HG03558 (cell line): Measurements from ENCODE around the gene MTHFD1L.
"Not testable (repeated sequence)": the region's sequence is repeated elsewhere in the genome, so short reads cannot be mapped to it uniquely, and the experiment has no call there.

Experiments used
- ATAC-seq: cut with Tn5 transposase; IDR thresholded peaks from one replicate; pipeline ENCODE4 v1.9.1; 2021; ENCODE audit warnings: moderate number of reproducible peaks; ENCODE audit not compliant: unreplicated experiment; ENCODE audit errors: extremely low read depth

Gene MTHFD1L

DNA sequence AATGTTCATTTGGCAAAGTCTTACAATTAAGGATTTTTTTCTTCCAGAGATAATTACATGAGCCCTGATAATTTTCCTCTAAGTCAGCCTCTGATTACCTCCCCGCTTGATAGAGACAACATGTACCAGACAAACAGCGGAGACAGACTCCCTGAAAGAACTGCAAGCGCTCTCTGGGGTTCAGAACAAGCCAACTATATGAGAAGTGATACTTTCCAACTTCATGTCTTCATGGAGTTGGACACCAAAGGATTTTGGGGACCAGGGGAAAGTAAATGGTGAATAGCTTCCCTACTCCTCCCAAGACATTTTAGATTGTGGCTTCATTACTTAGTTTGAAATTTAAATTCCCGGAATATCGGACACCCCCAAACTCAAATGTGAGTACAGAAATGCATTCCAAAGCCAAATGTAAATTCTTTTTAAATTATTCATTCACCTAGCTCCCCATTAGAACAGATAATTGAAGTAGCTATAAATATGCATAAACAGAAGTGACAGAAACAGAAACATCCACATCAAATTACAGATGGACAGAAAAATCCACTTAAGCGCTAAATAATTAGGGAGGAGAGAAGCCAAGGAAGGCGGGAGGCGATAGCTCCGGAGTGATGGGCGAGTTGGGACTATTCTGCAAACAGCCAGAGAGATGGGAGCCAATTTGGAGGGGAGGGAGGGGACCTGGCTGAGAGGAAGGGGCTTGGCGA lies 244.5 kb downstream of the MTHFD1L start:
- no peak for ATAC-seq

DNA sequence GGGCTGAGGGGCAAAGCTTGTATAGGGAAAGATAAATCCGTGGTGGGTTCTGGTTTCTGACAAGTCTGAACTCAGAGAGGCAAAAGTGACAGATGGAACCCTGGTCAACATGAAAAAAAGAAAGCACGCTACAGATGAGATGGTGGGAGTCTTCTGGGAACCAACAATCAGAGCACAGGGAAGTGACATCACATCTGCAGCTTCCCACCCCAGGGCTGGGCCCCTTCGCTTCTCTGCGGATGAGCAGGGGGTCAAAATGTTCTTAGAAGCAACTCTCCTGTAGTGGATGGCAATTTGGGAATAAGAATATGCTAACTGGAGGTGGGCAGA lies 245.0 kb downstream of the MTHFD1L start:
- no peak for ATAC-seq

DNA sequence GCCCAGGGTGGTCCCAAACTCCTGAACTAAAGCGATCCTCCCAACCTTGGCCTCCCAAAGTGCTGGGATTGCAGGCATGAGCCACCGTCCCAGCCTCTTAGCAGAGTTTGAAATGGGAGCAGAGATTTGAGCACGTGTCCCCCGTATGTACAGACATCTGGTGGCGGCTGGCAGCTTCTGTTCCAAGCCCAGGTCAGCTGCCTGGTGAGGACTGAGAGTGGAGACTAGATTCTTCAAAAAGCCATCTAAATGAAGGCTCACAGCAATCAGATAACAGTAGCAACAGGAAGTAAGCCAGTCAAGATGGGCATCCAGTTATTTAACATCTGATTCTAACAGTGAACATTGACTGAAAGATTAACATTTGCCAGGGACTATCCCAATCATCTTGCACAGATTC lies 246.2 kb downstream of the MTHFD1L start:
- no peak for ATAC-seq

DNA sequence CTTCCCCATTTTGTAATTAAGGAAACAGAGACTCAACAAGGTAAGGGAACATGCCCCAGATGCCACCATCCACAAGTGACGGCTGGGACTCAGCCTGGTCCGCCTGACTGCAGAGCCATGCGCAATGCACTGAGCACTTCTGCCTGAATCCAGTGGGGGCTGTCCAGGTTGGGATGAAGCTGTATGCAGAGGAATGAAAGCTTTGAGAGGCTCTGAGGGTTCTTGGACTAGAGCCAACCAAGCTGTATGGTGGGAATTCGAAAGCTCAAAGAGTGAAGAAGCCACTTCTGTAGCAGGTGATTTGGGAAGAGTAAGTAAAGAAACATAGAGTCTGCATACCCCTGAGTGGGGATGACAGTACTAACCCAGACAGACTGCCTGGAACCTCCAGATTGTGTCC lies 246.6 kb downstream of the MTHFD1L start:
- no peak for ATAC-seq

DNA sequence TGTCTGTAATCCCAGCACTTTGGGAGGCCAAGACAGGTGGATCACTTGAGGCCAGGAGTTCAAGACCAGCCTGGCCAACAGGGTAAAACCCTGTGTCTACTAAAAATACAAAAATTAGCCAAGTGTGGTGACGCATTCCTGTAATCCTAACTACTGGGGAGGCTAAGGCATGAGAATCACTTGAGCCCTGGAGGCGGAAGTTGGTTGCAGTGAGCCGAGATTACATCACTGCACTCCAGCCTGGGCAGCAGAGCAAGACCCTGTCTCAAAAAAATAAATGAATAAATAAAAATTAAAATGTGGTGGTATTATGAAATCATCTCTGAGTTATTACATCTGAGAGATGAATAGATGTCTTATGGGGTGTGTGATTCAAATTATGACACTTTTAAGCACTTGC lies 247.4 kb downstream of the MTHFD1L start:
- ATAC-seq, result not testable (repeated sequence)

DNA sequence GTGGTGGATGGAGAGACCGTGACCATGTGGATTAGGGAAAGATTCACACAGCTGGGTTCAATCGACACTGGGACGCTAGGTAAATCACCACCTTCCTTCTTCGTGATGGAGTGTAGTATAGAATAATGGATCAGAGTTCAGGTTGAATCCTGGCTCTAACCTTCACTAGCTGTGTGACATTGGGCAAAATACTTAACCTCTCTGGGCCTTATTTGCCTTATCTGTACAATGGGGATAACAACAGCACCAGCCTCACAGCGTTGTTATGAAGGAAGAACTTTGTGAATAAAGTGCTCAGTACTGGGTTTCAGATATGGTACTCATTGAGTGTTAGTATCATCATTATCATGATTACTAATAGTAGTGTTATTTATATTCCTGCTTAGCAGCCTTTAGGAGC lies 248.1 kb downstream of the MTHFD1L start:
- ATAC-seq, result no peak

DNA sequence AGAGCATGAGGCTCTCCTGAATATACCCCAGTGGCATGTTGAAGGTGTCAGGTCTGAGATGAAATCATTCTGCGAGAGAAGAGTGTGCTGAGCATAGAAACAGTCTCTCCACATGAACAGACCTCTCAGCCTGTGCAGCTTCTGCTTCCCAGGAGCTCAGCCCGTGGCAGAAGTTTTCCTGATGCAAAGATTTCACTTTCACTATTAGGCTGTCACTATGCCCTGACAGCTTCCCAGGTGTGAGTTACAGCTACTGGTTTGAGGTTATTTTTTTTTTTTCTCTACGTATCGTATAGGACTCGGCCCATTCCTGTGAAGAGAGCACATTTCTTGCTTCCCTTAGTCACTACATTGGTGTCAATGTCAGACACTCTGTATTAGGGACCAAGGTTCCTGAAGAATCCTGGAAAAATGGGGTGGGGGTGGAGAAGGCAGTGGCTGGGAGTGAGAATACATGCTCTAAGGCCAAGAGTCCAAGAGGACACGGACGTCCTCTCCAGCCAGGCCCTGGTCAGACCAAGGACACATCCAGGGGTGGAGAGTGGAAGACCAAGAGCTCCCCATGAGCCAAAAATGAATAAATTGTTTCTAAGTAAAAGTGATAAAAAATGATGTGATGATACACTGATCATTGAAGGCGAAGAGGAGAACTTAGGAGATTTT lies 253.1 kb downstream of the MTHFD1L start:
- no peak for ATAC-seq

DNA sequence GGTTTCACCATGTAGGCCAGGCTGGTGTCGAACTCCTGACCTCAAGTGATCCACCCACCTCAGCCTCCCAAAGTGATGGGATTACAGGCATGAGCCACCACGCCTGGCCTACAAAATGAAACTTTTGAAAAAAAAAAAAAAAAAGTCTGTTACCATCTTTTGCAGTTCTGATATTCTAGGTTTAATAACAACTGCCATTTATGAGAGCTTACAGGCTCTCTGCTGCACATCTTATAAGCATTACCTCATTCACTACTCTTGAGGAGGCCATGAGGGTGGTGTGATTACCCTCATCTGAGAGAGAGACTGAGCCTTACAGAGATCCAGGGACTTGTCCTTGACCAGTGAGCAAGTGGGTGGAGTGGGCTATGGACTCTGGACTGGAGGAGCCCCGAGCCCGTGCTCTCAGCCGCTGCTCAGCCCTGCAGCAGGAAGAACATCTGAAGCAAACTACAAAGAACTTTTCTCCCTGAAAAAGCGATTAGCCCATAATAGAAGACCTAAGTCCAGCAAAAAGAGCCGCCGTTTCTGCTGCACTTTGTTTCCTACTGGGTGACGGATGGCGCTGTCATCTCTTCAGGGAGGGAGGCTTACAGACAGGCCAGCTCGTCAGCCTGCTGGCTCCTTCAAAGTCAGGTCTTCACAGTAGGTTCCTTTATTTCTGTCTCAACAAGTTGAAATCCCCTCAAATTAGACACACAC lies 254.5 kb downstream of the MTHFD1L start:
- ATAC-seq, result no peak

DNA sequence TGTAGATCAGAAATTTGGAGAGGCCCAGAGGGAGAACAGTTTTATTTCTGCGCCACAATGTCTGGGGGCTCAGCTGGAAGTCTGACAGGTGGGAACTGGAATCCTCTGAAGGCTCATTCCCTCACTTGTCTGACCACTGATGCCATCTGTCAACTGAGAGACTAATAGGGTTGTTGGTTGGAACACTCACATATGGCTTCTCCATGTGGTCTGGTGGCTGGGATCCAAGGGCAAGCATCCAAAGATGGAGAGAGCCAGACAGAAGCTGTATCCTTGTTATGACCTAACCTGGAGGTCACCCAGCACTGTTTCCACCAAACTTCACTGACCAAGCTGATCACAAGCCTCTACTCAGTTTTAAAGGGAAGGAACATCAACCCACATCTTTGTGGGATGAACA lies 256.4 kb downstream of the MTHFD1L start:
- ATAC-seq, result no peak

DNA sequence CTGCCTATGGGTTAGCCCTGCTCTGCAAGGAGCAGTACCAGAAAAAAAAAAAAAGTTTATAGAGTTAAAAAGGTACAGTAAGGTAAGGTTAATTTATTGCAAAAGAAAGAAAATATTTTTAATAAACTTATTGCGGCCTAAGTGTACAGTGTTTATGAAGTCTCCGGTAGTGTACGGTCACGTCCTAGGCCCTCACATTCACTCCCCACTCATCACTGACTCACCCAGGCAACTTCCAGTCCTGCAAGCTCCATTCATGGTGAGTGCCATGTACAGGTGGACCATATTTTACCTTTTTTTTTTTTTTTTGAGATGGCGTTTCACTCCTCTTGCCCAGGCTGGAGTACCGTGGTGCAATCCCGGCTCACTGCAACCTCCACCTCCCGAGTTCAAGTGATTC lies 258.1 kb downstream of the MTHFD1L start:
- not testable (repeated sequence) for ATAC-seq

DNA sequence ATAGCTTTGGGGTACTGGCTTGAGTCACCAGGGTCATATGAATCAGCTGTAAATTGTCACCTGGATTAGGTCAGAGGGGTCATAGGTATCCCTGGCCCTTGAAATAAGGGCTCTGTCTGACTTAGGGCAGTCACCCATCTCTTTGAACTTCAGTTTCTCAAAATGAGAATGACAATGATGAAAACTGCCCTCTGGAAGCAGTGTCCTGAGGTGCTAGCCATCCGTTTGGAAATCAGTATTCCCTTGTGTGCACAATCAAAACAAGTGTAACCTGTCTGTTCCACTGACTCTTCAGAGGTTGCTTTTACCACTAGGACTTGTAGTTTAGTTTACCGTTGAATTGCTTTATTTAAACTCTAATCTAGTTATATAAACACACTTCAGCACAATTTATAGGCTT lies 259.7 kb downstream of the MTHFD1L start:
- ATAC-seq, result not testable (repeated sequence)

DNA sequence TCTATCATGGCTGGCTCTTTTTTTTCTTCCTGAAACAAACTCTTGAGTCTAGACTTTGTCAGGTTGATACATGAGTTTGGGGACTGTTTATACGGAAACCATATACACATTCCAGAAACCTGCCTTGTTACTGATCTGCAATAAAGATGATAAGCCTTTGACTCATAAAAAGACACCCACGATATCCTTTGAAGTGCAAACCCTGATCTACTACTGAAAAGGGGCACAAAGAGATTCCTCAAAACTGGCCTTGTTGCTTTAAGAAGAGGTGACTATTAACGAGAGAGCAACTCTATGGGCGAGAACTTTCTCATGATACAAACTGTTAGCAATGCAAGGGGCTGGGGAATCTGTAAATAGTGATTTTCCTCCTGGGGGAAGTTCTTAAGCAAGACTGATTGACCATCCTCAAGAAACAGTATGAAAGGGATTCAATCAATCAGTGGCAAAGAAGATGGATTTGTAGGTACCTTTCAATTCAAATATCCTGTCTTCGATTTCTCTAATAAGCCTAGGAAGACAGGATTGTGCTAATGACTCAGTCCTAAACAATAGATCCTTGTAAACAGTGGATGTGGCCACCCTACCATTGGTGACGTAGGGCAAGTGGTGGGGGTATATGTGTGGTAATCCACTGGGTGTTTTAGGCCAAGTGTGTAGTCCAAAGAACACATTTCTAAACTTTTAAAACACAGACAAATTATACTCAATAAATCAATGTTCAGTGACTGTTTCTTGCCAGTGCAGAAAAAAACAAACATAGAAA lies 260.3 kb downstream of the MTHFD1L start:
- ATAC-seq, result not testable (repeated sequence)

DNA sequence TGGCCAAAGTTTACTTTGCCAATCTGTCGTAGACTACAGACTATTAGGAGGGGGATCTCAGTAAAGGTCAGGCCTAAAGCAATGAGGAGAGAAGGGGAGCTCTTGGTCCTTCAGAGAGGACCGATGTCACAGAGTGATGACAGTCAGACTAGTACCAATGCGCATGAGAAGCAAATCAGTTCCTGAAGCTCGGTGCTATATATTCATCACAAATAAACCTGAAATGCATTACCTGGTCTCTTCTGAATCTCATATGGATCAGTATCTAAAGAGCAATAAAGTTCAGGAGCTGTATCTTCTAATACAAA lies 260.9 kb downstream of the MTHFD1L start:
- not testable (repeated sequence) for ATAC-seq

DNA sequence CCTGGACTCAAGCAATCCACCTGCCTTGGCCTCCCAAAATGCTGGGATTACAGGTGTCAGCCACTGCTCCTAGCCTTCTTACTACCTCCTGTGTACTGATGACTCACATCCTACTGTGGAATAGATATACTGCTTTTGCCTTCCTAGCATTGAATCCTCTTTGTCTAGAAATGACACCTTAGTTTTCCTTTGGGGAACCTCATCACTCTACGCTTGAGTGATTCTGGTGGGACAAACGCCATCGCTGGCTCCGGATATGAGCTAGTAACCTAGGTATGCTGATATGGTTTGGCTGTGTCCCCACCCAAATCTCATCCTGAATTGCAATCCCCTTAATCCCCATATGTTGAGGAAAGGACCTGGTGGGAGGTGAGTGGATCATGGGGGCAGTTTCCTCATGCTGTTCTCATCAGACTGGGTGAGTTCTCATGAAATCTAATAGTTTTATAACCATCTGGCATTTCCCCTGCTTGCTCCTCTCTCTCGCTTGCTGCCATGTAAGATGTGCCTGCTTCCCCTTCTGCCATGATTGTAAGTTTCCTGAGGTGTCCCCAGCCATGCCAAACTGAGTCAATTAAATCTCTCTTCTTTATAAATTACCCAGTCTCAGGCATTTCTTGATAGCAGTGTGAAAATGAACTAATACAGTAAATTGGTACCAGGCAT lies 261.8 kb downstream of the MTHFD1L start:
- ATAC-seq, result not testable (repeated sequence)

DNA sequence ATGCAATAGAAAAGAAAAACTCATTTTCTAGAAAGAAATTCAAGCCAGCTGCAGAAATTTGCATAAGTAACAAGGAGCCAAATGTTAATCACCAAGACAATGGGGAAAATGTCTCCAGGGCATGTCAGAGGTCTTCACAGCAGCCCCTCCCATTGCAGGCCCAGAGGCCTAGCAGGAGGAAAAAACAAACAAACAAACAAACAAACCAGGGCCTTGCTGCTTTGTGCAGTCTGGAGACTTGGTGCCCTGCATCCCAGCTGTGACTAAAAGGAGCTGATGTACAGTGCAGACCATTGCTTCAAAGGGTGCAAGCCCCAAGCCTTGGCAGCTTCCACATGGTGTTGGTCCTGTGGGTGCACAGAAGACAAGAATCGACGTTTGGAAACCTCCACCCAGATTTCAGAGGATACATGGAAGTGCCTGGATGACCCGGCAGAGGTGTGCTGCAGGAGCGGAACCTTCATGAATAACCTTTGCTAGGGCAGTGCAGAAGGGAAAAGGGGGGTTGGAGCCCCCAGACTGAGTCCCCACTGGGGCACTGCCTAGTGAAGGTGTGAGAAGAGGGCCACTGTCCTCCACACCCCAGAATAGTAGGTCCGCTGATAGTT lies 263.4 kb downstream of the MTHFD1L start:
- ATAC-seq, result no peak

DNA sequence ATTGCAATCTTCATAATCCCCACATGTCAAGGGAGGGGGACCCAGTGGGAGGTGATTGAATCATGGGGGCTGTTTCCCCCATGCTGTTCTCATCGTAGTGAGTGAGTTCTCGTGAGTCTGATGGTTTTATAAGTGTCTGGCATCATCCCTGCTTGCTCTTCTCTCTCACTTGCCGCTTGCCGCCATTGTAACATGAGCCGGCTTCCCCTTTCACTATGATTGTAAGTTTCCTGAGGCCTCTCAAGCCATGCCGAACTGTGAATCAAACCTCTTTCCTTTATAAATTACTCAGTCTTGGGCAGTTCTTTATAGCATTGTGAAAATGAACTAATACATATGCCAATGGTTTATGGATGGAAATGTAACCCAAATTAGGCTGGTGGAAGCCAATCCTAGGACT lies 264.8 kb downstream of the MTHFD1L start:
- no peak for ATAC-seq

DNA sequence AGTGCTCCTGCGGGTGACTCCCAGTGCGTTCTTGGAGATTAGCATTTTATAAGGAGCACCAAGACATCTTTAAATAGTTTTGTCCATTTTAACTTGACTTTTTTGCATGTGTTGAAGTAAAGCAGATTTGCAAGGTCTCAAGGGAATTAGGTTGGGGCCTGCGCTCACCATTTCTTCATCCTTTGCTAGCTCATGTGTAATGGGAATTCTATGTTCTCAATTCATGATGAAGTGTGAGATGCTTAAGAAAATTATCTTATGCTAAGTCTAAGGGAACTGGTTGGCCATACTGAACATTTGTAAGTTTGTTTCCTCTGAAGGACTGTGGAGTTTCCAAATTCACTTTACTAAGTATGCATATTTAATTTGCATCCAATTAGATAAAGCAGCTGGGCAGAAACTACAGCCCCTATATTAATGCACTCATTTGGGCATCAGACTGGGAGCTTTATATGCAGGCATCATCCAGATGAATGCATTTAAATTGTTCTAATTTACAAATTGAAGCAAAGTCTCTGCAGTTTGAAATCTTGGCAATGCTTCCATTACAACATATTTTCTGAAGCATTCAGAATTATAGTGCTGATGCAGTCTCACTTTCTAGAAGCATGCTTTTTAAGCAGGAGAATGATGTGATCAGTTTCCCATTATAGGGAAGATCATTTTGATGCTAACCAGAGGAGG lies 266.0 kb downstream of the MTHFD1L start:
- ATAC-seq, result no peak

DNA sequence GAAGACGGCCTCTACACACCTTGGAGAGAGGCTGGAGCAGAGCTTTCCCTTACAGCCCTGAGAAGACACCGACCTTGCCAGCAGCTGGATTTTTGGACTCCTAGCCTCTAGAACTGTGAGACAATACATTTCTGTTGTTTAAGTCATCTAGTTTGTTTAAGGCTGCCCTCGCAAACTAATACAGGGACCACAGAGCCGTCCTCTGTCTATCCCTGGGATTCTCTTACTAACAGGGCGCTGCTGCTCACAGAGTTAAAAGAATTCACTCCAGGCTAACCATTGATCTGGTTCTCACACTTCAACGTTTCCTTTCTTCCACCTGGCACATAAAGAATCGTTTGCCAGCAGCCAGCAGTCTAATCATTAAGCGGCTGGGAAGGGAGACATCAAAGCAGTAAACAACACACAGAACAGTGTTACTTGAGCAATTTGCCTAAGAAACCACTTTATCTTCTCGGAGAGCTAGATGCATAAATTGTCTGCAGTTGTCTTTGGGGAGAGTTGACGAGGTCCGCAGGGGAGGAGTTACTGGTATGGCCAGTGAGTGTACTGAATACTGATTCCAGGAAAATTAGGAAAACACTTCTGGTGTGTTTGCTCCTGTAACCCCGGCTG lies 270.7 kb downstream of the MTHFD1L start:
- no peak for ATAC-seq

DNA sequence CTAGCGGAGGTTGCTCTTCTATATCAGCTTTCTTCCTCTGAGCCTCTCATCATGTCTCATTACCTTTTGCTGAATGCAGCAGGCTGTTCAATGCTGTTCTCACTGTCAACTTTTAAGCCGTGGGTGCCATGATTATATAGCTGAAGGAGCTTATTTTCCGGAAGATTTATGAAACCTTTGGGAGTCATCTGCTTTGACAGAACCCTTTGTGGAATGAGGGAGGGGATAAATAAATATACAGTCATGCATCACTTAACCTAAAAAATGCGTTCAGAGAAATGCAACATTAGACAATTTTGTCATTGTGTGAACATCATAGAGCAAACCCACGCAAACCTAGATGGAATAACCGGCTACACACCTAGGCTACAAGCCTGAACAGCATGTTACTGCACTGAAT lies 272.0 kb downstream of the MTHFD1L start:
- no peak for ATAC-seq
